Renal cortex interstitium (tissue), 11 donors: ENCODE results near the gene DNAJC1. TPM values are rescaled to one million over a fixed set of nuclear protein-coding genes. Genes with fewer than 3 reads are reported as not detected.

ENCODE experiments used
- DNase-seq, 11 donors: peaks; one replicate each; pipeline ENCODE4 v3.0.0-alpha.2; 2013; ENCODE audit warnings: low read depth in 9 of 11, low spot score in 4 of 11; ENCODE audit errors: extremely low read depth in 1 of 11
- polyA plus RNA-seq, 3 donors: library from polyadenylated mRNA; unstranded; fragments of 120-200 nt; gene quantifications; one replicate each; pipeline ENCODE4 v1.2.1, GENCODE V29; 2013; ENCODE audit not compliant: insufficient read length in 3 of 3

DNAJC1 gene
- polyA plus RNA-seq, 3 donors, result 27.2 to 29.8 (median 28.3) TPM

GRCh38 chr10:21757185-21757901, 246.2 kb downstream of the DNAJC1 start:
- DNase-seq, result peak in 1 of 11 donors; percentile 17

GRCh38 chr10:21756707-21757106, 246.8 kb downstream of the DNAJC1 start:
- DNase-seq, result no peak

- no peak for DNase-seq
Observed at GRCh38 chr10:21754410-21755011, 249.0 kb downstream of the DNAJC1 start.

- DNase-seq, result no peak
Observed at GRCh38 chr10:21753497-21754270, 249.8 kb downstream of the DNAJC1 start.

- no peak for DNase-seq
Observed at GRCh38 chr10:21751341-21752310, 251.9 kb downstream of the DNAJC1 start.

- no peak for DNase-seq
Observed at GRCh38 chr10:21750424-21750823, 253.1 kb downstream of the DNAJC1 start.

GRCh38 chr10:21749788-21750187, 253.7 kb downstream of the DNAJC1 start:
- no peak for DNase-seq

- no peak for DNase-seq
Observed at GRCh38 chr10:21747809-21748208, 255.7 kb downstream of the DNAJC1 start.

- no peak for DNase-seq
Observed at GRCh38 chr10:21746118-21746517, 257.4 kb downstream of the DNAJC1 start.

- DNase-seq, result no peak
Observed at GRCh38 chr10:21744223-21744622, 259.3 kb downstream of the DNAJC1 start.

- no peak for DNase-seq
Observed at GRCh38 chr10:21742740-21743412, 260.7 kb downstream of the DNAJC1 start.

GRCh38 chr10:21740989-21741388, 262.5 kb downstream of the DNAJC1 start:
- DNase-seq, result no peak

- no peak for DNase-seq
Observed at GRCh38 chr10:21737106-21737505, 266.4 kb downstream of the DNAJC1 start.

- DNase-seq, result no peak
Observed at GRCh38 chr10:21733710-21734109, 269.8 kb downstream of the DNAJC1 start.

GRCh38 chr10:21732067-21732772, 271.3 kb downstream of the DNAJC1 start:
- peak in 10 of 11 donors; percentile 60 to 80 (median 72) for DNase-seq

GRCh38 chr10:21728618-21729017, 274.9 kb downstream of the DNAJC1 start:
- DNase-seq, result no peak

GRCh38 chr10:21727452-21728168, 275.9 kb downstream of the DNAJC1 start:
- no peak for DNase-seq
